ENCODE data around the gene DSG4.

- TF ChIP-seq, protein P1, sequence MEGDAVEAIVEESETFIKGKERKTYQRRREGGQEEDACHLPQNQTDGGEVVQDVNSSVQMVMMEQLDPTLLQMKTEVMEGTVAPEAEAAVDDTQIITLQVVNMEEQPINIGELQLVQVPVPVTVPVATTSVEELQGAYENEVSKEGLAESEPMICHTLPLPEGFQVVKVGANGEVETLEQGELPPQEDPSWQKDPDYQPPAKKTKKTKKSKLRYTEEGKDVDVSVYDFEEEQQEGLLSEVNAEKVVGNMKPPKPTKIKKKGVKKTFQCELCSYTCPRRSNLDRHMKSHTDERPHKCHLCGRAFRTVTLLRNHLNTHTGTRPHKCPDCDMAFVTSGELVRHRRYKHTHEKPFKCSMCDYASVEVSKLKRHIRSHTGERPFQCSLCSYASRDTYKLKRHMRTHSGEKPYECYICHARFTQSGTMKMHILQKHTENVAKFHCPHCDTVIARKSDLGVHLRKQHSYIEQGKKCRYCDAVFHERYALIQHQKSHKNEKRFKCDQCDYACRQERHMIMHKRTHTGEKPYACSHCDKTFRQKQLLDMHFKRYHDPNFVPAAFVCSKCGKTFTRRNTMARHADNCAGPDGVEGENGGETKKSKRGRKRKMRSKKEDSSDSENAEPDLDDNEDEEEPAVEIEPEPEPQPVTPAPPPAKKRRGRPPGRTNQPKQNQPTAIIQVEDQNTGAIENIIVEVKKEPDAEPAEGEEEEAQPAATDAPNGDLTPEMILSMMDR (IDR thresholded peaks at IDR 0.05; ENCODE audit: insufficient read depth, low read depth, low read length): no peak
- no peak for TF ChIP-seq EZH2 (IDR thresholded peaks at IDR 0.05; ENCODE audit: insufficient read depth, low read length)
These were observed 69.3 kb downstream of the DSG4 start for GRCh38 chr18:31445908-31446307.

Measured in astrocyte (in vitro differentiated cells and primary cell).